ENCODE measurements around the gene PCP2.

The PCP2 gene

DNA sequence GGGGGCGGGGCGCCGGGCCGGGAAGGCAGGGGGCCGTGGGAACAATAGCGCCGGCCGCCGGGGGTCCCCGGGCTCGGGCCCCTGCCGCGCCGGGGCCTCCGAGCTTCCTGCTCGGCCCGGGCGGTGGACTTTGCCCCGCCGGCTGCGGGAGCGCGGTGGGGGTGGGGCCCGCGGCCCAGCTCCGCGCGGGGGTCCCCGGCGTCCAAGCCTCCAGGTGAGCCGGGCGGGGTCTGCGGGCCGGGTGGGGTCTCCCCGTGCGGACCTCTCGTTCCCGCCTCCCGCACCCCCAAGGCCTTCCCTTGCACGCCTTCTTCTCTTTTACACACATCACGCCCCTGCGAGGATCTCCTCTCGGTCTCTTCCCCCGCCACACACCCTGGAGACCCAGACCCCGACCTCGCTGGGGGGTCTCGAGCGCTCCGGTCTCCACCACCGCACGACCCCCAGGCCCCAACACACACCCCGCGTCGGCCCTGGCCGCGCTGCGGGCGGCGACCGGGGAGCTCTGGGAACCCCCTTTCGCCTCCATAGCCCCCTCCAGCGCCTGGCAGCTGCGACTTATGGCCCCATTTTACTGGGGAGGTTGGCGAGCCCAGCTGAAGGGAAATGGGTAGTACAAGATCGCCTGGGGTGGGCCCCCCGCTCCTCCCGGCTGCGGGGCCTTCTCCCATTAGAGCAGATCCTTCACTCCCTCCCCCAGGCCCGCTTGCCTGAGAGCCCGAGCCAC is 37.1 kb downstream of the PCP2 start:
- no peak for DNase-seq

DNA sequence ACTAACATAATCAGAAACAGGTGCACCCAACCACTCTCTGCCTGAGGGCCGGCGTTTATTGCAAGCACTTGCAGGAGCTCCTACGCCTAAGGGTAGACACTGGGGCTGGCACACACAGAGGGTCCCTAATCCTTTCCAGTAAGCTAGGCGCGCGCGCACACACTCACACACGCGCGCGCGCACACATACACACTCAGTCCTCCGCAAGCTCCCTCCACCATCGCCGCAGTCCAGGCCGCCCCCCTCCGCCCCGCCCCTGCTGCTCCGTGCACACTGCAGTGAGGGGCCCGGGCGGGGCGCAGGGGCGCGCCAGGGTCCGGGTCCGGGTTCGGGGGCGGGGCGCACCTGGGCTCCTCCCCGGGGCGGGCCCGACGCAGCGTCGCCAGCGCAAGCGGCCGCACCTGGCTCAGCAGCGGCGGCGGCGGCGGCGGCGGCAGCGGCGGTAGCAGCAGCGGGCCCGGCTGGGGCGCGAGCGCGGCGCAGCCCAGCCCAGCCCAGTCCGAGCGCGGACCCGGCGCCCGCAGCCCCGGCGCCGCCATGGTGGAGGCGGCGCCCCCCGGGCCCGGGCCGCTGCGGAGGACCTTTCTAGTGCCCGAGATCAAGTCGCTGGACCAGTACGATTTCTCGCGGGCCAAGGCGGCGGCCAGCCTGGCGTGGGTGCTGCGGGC is 37.9 kb downstream of the PCP2 start, which contains the start of gene CAMSAP3:
Gene CAMSAP3 (plus strand): TSS at position 398 of the 668 bp plus-strand sequence. CDS start 140 bp downstream, at position 538.
- peak; percentile 79 to 89 for DNase-seq

DNA sequence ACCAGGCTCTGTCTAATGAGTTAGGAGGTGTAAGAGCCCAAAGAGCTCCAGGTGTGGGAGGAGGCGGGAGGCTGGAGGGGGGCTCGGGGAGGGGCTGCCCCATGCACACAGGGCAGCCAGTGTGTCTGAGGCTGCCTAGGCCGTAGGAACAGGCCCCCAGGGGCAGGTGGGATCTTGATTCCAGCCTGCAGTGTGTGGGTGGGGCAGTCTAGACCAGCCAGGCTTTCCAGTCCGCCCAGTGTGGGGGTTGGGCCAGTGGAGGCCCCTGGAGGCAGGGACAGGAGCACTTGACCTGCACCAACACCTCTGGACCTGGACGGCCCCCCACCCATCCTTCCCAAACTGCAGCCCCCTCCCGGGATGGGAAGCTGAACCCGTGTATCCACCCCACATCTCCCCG is 43.3 kb downstream of the PCP2 start:
- no peak for DNase-seq

DNA sequence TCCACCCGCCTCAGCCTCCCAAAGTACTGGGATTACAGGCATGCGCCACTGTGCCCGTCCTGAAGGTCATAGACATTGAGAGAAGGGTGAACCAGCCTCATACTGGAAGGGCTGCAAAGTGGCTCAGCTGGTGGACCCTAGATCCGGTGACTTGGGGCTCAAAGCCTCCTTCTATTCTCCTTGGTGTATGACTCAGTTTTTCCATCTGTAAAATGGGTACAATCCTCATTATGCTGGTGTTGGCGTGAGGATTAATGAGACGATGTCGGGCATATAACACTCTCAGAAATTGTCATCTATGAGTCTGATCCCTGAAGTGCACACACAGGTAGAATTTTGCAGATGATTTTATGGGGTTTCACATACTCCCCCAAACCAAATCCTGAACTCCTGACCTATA is 43.7 kb downstream of the PCP2 start:
- DNase-seq, result no peak

DNA sequence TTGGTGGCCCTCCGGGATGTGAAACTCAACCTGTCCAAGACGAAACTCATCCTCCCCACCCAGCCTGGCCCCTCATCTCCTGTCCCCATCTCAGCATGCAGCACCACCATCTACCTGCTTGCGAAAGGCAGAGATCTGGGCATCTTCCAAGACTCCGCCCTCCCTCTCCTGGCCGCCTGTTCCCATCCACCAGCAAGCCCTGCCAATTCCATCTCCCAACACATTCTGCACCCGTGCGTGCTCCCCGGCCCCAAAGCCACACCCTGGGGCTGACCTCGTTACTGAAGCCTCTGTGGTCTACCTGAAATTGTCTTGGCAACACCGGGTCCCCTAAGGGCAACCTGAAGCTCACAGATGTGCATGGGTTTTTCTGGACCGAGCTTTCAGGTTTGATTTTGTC is 51.1 kb downstream of the PCP2 start:
- no peak for DNase-seq

Data from NCI-H524 (cell line).